ENCODE measurements around the gene APBA2.

APBA2 gene

DNA sequence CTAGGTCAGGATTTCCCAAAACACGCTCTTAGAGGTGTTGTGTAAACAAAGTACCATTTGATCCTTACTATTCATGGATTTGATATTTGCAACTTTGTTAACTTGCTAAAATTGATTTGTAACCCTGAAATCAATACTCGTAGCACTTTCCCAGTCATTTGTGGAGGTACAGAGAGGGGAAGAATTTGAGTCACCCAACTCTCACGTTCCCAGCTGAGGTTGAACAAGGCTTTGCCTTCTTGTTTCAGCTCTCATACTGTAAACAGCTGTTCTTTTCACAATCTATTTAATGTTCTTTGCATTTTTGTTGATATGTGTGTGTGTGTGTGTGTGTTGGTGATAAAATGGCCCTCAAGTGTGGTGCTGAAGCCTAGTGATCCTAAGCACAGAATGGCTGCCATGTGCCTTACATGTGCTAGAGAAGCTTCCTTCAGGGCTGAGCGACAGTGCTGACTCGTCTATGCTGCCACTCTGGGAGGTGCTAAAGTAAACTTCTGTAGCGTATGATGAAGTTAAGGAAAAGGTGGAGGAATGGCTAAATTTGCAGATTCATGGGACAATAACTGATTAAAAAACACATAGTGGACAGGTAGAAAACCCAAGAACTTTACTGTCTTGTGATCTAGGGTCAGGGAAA lies 173.2 kb downstream of the APBA2 start:
- no peak overlapping the region for H4K8ac ChIP-seq (ENCODE audit: low read length)
- H3K9ac ChIP-seq (ENCODE audit: low read length) = no peak overlapping the region
- 98% methylated on average over 5 of the region's 6 CpGs for WGBS

DNA sequence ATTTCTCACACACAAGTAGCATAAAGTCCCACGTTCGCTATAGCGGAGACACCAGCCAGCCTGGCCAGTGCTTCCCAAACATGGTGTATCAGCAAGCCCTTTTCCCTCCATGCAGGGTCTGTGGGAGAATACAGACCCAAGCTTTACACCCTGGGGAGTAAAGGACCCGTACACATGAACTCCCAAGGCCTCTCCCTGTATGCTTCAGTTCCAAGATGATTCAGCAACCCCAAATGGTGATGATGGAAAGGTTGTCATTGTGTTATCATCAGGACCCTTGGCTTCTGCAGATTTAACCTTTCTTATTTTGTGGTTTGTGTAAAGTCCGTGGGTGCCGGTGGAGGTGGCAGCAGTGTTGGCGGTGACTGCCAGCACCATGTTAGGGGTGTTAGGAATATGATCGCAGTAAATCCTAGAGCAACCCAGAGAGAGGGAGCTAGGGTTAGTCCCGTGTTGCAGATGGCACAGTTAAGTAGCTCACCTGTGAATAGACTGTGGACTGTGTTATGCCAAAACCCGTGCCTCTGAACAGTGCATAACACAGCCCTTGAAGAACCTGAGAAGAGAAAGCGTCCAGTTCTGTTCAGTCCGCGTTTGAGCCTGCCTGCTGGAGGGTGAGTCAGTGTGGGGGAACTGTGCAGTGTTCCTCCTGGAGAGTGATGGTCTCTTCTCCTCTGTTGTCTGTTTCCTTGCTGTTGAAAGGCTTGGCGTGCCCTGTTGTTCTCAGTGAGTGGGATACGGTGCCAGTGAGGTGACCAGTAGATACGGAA lies 174.3 kb downstream of the APBA2 start:
- peaks cover 0 to 5% of the 10 kb centered on the region in 2 experiments for H3K27me3 ChIP-seq (ENCODE audit: control insufficient read depth in 1 of 2, insufficient read depth in 1 of 2, low read length in 2 of 2)
- 96% methylated on average over 15 of the region's 16 CpGs for WGBS
- no peaks in the 10 kb centered on the region for H3K9me3 ChIP-seq (ENCODE audit: control insufficient read depth, low read length)
- H3K18ac ChIP-seq (ENCODE audit: low read depth in 1 of 2, low read length in 2 of 2) = no peak overlapping the region
- H3K23ac ChIP-seq (ENCODE audit: low read length in 2 of 2) = no peak overlapping the region
- no peaks in the 10 kb centered on the region for H3K36me3 ChIP-seq (ENCODE audit: control insufficient read depth in 1 of 2, insufficient read depth in 2 of 2, low read depth in 1 of 2, low read length in 2 of 2)
- DNase-seq = no peak
- no peak overlapping the region for H3K9ac ChIP-seq (ENCODE audit: low read length)
- H4K91ac ChIP-seq (ENCODE audit: low read length) = no peak overlapping the region
- H3K79me1 ChIP-seq (replicated peaks; ENCODE audit: low read length, poor library complexity, severe bottlenecking) = peaks cover 2% of the 10 kb centered on the region
- H2BK120ac ChIP-seq (ENCODE audit: low read depth, low read length) = no peak overlapping the region
- peak overlapping the region; percentile 16 for H2BK15ac ChIP-seq (ENCODE audit: low read depth, poor library complexity, severe bottlenecking)
- H3K4me2 ChIP-seq (ENCODE audit: low read length, poor library complexity, severe bottlenecking) = no peak overlapping the region
- H4K8ac ChIP-seq (ENCODE audit: low read length) = no peak overlapping the region
- no peaks in the 10 kb centered on the region for H3K4me1 ChIP-seq (ENCODE audit: control insufficient read depth, insufficient read depth, low read depth, low read length)
- no peak overlapping the region for H3K4me3 ChIP-seq (ENCODE audit: insufficient read depth in 1 of 2, low read depth in 1 of 2, low read length in 2 of 2)
- no peak overlapping the region for H3K4ac ChIP-seq (ENCODE audit: low read depth in 1 of 2, low read length in 2 of 2)
- no peak overlapping the region for H3K27ac ChIP-seq (ENCODE audit: low read length, poor library complexity, severe bottlenecking)
- H2AFZ ChIP-seq (ENCODE audit: low read depth, low read length) = no peak overlapping the region
- no peak overlapping the region for H2BK5ac ChIP-seq (ENCODE audit: low read depth, low read length, poor library complexity, severe bottlenecking)
- no peak overlapping the region for H3K14ac ChIP-seq (ENCODE audit: low read length in 2 of 2)
- no peak overlapping the region for H2AK5ac ChIP-seq (ENCODE audit: low read length, severe bottlenecking)
- no peak overlapping the region for H2BK12ac ChIP-seq (ENCODE audit: low read length in 2 of 2)

More for the DNA sequence above, 173.2 kb downstream of the APBA2 start:
- Histone ChIP-seq H2BK12ac (ENCODE audit: low read length in 2 of 2) (no peak overlapping the region), H3K4me3 (ENCODE audit: insufficient read depth in 1 of 2, low read depth in 1 of 2, low read length in 2 of 2) (no peak overlapping the region), H3K14ac (ENCODE audit: low read length in 2 of 2) (no peak overlapping the region), H2BK5ac (ENCODE audit: low read depth, low read length, poor library complexity, severe bottlenecking) (no peak overlapping the region), H4K91ac (ENCODE audit: low read length) (no peak overlapping the region), H2AK5ac (ENCODE audit: low read length, severe bottlenecking) (no peak overlapping the region), H3K27ac (ENCODE audit: low read length, poor library complexity, severe bottlenecking) (no peak overlapping the region), H3K27me3 (ENCODE audit: control insufficient read depth in 1 of 2, insufficient read depth in 1 of 2, low read length in 2 of 2) (peaks cover 0 to 5% of the 10 kb centered on the region in 2 experiments), H3K23ac (ENCODE audit: low read length in 2 of 2) (no peak overlapping the region), H3K79me1 (replicated peaks; ENCODE audit: low read length, poor library complexity, severe bottlenecking) (peaks cover 2% of the 10 kb centered on the region), H3K4me2 (ENCODE audit: low read length, poor library complexity, severe bottlenecking) (no peak overlapping the region), H3K4me1 (ENCODE audit: control insufficient read depth, insufficient read depth, low read depth, low read length) (no peaks in the 10 kb centered on the region), H3K36me3 (ENCODE audit: control insufficient read depth in 1 of 2, insufficient read depth in 2 of 2, low read depth in 1 of 2, low read length in 2 of 2) (peaks cover 0 to 7% of the 10 kb centered on the region in 2 experiments), H2AFZ (ENCODE audit: low read depth, low read length) (no peak overlapping the region), H2BK15ac (ENCODE audit: low read depth, poor library complexity, severe bottlenecking) (no peak overlapping the region), H3K4ac (ENCODE audit: low read depth in 1 of 2, low read length in 2 of 2) (no peak overlapping the region), H3K18ac (ENCODE audit: low read depth in 1 of 2, low read length in 2 of 2) (no peak overlapping the region), H3K9me3 (ENCODE audit: control insufficient read depth, low read length) (no peaks in the 10 kb centered on the region), H2BK120ac (ENCODE audit: low read depth, low read length) (no peak overlapping the region)
- DNase-seq = no peak

- Histone ChIP-seq H3K27me3 (ENCODE audit: control insufficient read depth in 1 of 2, insufficient read depth in 1 of 2, low read length in 2 of 2) (peaks cover 0 to 5% of the 10 kb centered on the region in 2 experiments), H3K14ac (ENCODE audit: low read length in 2 of 2) (no peak overlapping the region), H3K9ac (ENCODE audit: low read length) (no peak overlapping the region), H3K9me3 (ENCODE audit: control insufficient read depth, low read length) (no peaks in the 10 kb centered on the region), H4K8ac (ENCODE audit: low read length) (no peak overlapping the region), H3K23ac (ENCODE audit: low read length in 2 of 2) (peak overlapping the region in 1 of 2 experiments; percentile 27), H2AFZ (ENCODE audit: low read depth, low read length) (no peak overlapping the region), H3K79me1 (replicated peaks; ENCODE audit: low read length, poor library complexity, severe bottlenecking) (peaks cover 4% of the 10 kb centered on the region), H3K4me1 (ENCODE audit: control insufficient read depth, insufficient read depth, low read depth, low read length) (no peaks in the 10 kb centered on the region), H3K4me3 (ENCODE audit: insufficient read depth in 1 of 2, low read depth in 1 of 2, low read length in 2 of 2) (no peak overlapping the region), H2BK120ac (ENCODE audit: low read depth, low read length) (no peak overlapping the region), H3K4ac (ENCODE audit: low read depth in 1 of 2, low read length in 2 of 2) (no peak overlapping the region), H3K36me3 (ENCODE audit: control insufficient read depth in 1 of 2, insufficient read depth in 2 of 2, low read depth in 1 of 2, low read length in 2 of 2) (no peaks in the 10 kb centered on the region), H3K18ac (ENCODE audit: low read depth in 1 of 2, low read length in 2 of 2) (no peak overlapping the region), H2BK12ac (ENCODE audit: low read length in 2 of 2) (no peak overlapping the region), H3K4me2 (ENCODE audit: low read length, poor library complexity, severe bottlenecking) (no peak overlapping the region), H2BK5ac (ENCODE audit: low read depth, low read length, poor library complexity, severe bottlenecking) (no peak overlapping the region), H2AK5ac (ENCODE audit: low read length, severe bottlenecking) (no peak overlapping the region), H3K27ac (ENCODE audit: low read length, poor library complexity, severe bottlenecking) (no peak overlapping the region), H4K91ac (ENCODE audit: low read length) (no peak overlapping the region), H2BK15ac (ENCODE audit: low read depth, poor library complexity, severe bottlenecking) (no peak overlapping the region)
- no peak for DNase-seq
- WGBS = 93% methylated on average over 6 of the region's 6 CpGs
These were observed 176.0 kb downstream of the APBA2 start for GRCh38 chr15:29061746-29062145.

- no peak overlapping the region for H3K27ac ChIP-seq (ENCODE audit: low read length, poor library complexity, severe bottlenecking)
- no peak overlapping the region for H2BK12ac ChIP-seq (ENCODE audit: low read length in 2 of 2)
- peaks cover 0 to 5% of the 10 kb centered on the region in 2 experiments for H3K27me3 ChIP-seq (ENCODE audit: control insufficient read depth in 1 of 2, insufficient read depth in 1 of 2, low read length in 2 of 2)
- no peak overlapping the region for H3K18ac ChIP-seq (ENCODE audit: low read depth in 1 of 2, low read length in 2 of 2)
- no peak overlapping the region for H4K91ac ChIP-seq (ENCODE audit: low read length)
- no peak overlapping the region for H3K9ac ChIP-seq (ENCODE audit: low read length)
- H3K23ac ChIP-seq (ENCODE audit: low read length in 2 of 2) = no peak overlapping the region
- H4K8ac ChIP-seq (ENCODE audit: low read length) = no peak overlapping the region
- no peak overlapping the region for H3K4ac ChIP-seq (ENCODE audit: low read depth in 1 of 2, low read length in 2 of 2)
- no peak overlapping the region for H2BK5ac ChIP-seq (ENCODE audit: low read depth, low read length, poor library complexity, severe bottlenecking)
- no peak overlapping the region for H3K14ac ChIP-seq (ENCODE audit: low read length in 2 of 2)
- H3K4me3 ChIP-seq (ENCODE audit: insufficient read depth in 1 of 2, low read depth in 1 of 2, low read length in 2 of 2) = no peak overlapping the region
- H3K9me3 ChIP-seq (ENCODE audit: control insufficient read depth, low read length) = no peaks in the 10 kb centered on the region
- peaks cover 4% of the 10 kb centered on the region for H3K79me1 ChIP-seq (replicated peaks; ENCODE audit: low read length, poor library complexity, severe bottlenecking)
- 89% methylated on average over 10 of the region's 10 CpGs for WGBS
- no peak overlapping the region for H3K4me2 ChIP-seq (ENCODE audit: low read length, poor library complexity, severe bottlenecking)
- H2BK15ac ChIP-seq (ENCODE audit: low read depth, poor library complexity, severe bottlenecking) = no peak overlapping the region
- H2AK5ac ChIP-seq (ENCODE audit: low read length, severe bottlenecking) = no peak overlapping the region
- H3K36me3 ChIP-seq (ENCODE audit: control insufficient read depth in 1 of 2, insufficient read depth in 2 of 2, low read depth in 1 of 2, low read length in 2 of 2) = no peaks in the 10 kb centered on the region
- no peaks in the 10 kb centered on the region for H3K4me1 ChIP-seq (ENCODE audit: control insufficient read depth, insufficient read depth, low read depth, low read length)
- no peak overlapping the region for H2AFZ ChIP-seq (ENCODE audit: low read depth, low read length)
- no peak overlapping the region for H2BK120ac ChIP-seq (ENCODE audit: low read depth, low read length)
- no peak for DNase-seq
These were observed 176.4 kb downstream of the APBA2 start for GRCh38 chr15:29062179-29062591.
